Pancreas (tissue), 10 donors: Measurements from ENCODE around the gene TEX264. TPM values are rescaled to one million over a fixed set of nuclear protein-coding genes. Genes with fewer than 3 reads are reported as not detected.

ENCODE experiments used
- ATAC-seq, 4 donors: fragments of 200-7000 bp; cut with Tn5 transposase; one replicate each; pipeline versions ENCODE4 v1.8.0 to v1.9.1; 2020; ENCODE audit warnings: mild to moderate bottlenecking in 4 of 4, moderate library complexity in 4 of 4
- DNase-seq, 6 donors: peaks; one replicate each; pipeline ENCODE4 v3.0.0-alpha.2; 2020
- FAIRE-seq: peaks from 2 replicates; lab custom pipeline; 2012; peaks lifted over from hg19 to GRCh38; lab: Jason Lieb, UNC
- H3K27ac ChIP-seq, 4 donors: fragments of 200-600 bp; sonication (generic); 1 replicate in 3 of 4; 2 replicates in 1 of 4; pipeline versions ENCODE4 v1.5.0 to v1.8.0; 2020
- H3K27me3 ChIP-seq, 4 donors: fragments of 200-600 bp; one replicate each; pipeline ENCODE4 v1.8.0; 2021
- H3K36me3 ChIP-seq, 3 donors: fragments of 200-600 bp; sonication (generic) in 1 of 3; one replicate each; pipeline versions ENCODE4 v1.5.0 to v1.8.0; 2020 to 2021
- H3K4me1 ChIP-seq, 3 donors: fragments of 200-600 bp; one replicate each; pipeline ENCODE4 v1.8.0; 2021
- H3K4me3 ChIP-seq, 4 donors: fragments of 200-600 bp; sonication (generic) in 2 of 4; one replicate each; pipeline versions ENCODE4 v1.5.0 to v1.8.0; 2020 to 2021
- H3K9me3 ChIP-seq, 4 donors: fragments of 200-600 bp; one replicate each; pipeline ENCODE4 v1.8.0; 2021
- WGBS, 2 donors: extraction: QIAGEN DNeasy Blood & Tissue Kit; methylation state at CpG; one replicate each; pipeline ENCODE4 v1.1.7; 2013; 5-methylcytosine and 5-hydroxymethylcytosine counted together
- intact Hi-C, 3 donors: fragments of 100-400 bp; cut with DNase I; formaldehyde crosslinking; loops; one replicate each; pipeline versions ENCODE4 v1.11.1 to v1.14.2; 2022
- polyA plus RNA-seq, 2 donors: library from polyadenylated mRNA; stranded (reverse); fragments of 200-250 nt; gene quantifications; one replicate each; pipeline ENCODE4 v1.2.3, GENCODE V29; 2013
- total RNA-seq, 6 donors: library from RNA; stranded (reverse); fragmentation: NEBNext Ultra II Directional in 4 of 6; extraction: Animal tissue kit (Norgen Biotek cat#: 25700) in 4 of 6; gene quantifications; one replicate each; pipeline versions ENCODE4 v1.2.1 to v1.2.4, GENCODE V29; 2021 to 2023
- TF ChIP-seq, protein P1 (sequence below), 4 donors: fragments of 200-600 bp; sonication (generic) in 3 of 4; IDR thresholded peaks; one replicate each; pipeline versions ENCODE4 v1.5.0 to v1.8.0; 2021; ENCODE audit warnings: antibody characterized with exemption in 4 of 4
- donor health status: healthy with polysubstance abuse.
- donor health status: DM: no; HTN: no; CAD: no; lungs with moderate emphysema.
- donor health status: DM: no; HTN: no; CAD: no.
- donor health status: control.
- donor health status: control.
- donor health status: Bipolar disorder and iron deficiency.
- donor health status: DM: yes; HTN: yes; CAD: no.
- donor health status: DM: no; HTN: no; CAD: no.
- donor health status: DM: no; HTN: no; CAD: no.
- donor health status: DM: yes; HTN: yes; CAD: no.

Gene TEX264
- total and polyA plus RNA-seq, 8 donors, result 20.9 to 59.3 (median 25.5) TPM

DNA sequence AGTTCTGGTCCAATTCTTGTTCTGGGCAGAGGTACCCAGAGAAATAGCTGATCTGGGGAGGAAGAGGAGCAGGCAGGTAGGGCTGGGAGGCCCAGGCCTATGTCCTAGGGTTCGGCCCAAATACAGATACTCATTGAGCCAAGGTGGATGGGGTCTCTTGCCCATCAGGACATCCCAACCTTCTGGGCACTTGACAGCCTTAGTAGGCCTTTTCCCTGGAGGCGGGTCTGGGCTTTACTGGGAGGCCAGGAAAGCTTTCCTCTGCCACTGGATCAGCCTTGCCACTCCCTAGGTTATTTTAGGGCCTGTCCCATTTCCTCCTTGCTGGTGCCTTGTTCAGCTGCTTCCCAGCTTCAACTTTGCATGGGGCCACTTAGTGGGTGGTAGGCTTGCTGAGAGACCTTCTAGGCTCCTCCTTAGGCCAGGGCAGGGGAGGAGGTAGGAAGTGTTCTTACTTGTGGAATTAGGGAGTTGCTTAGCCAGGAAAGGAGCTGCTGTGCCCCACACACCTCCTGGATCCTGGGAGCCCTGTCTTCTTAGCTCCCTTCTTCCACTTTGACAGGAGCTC, 9.7 kb downstream of the TEX264 start:
- Histone ChIP-seq H3K36me3 (no peaks in the 10 kb centered on the region), H3K4me1 (no peaks in the 10 kb centered on the region), H3K4me3 (no peak overlapping the region), H3K27me3 (no peaks in the 10 kb centered on the region), H3K27ac (no peak overlapping the region), H3K9me3 (no peaks in the 10 kb centered on the region)
- intact Hi-C loops, result loop anchor here in 1 of 3 donors (5.0 kb wide), 1 partner anchor 178 kb away; the partner anchor contains the start of gene DCAF1
- DNase-seq, result peak in 1 of 6 donors; percentile 0
- TF ChIP-seq, protein P1, sequence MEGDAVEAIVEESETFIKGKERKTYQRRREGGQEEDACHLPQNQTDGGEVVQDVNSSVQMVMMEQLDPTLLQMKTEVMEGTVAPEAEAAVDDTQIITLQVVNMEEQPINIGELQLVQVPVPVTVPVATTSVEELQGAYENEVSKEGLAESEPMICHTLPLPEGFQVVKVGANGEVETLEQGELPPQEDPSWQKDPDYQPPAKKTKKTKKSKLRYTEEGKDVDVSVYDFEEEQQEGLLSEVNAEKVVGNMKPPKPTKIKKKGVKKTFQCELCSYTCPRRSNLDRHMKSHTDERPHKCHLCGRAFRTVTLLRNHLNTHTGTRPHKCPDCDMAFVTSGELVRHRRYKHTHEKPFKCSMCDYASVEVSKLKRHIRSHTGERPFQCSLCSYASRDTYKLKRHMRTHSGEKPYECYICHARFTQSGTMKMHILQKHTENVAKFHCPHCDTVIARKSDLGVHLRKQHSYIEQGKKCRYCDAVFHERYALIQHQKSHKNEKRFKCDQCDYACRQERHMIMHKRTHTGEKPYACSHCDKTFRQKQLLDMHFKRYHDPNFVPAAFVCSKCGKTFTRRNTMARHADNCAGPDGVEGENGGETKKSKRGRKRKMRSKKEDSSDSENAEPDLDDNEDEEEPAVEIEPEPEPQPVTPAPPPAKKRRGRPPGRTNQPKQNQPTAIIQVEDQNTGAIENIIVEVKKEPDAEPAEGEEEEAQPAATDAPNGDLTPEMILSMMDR (IDR thresholded peaks at IDR 0.05), result no peak
- no peak for FAIRE-seq
- ATAC-seq, result no peak
- WGBS, 2 donors, result 83 to 92% methylated on average over 2 of the region's 2 CpGs

GRCh38 chr3:51681453-51681852, 10.4 kb downstream of the TEX264 start:
- intact Hi-C loops, result loop anchor here in 1 of 3 donors (5.0 kb wide), 1 partner anchor 179 kb away; the partner anchor contains the start of gene DCAF1
- 72 to 92% methylated on average over 3 of the region's 3 CpGs for WGBS, 2 donors
- Histone ChIP-seq H3K9me3 (no peaks in the 10 kb centered on the region), H3K4me1 (no peaks in the 10 kb centered on the region), H3K27me3 (no peaks in the 10 kb centered on the region), H3K36me3 (no peaks in the 10 kb centered on the region), H3K4me3 (no peak overlapping the region), H3K27ac (no peak overlapping the region)
- TF ChIP-seq, protein P1 (IDR thresholded peaks at IDR 0.05), result no peak
- ATAC-seq (peak in 3 of 4 donors; percentile 48 to 65 (median 64)), FAIRE-seq (no peak), DNase-seq (peak in 1 of 6 donors; percentile 4)

GRCh38 chr3:51682079-51682478, 11.0 kb downstream of the TEX264 start:
- intact Hi-C loops, result loop anchor here in 1 of 3 donors (5.0 kb wide), 1 partner anchor 180 kb away; the partner anchor contains the start of gene DCAF1
- Histone ChIP-seq H3K4me3 (no peak overlapping the region), H3K36me3 (no peaks in the 10 kb centered on the region), H3K27ac (no peak overlapping the region), H3K4me1 (no peaks in the 10 kb centered on the region), H3K9me3 (no peaks in the 10 kb centered on the region), H3K27me3 (no peaks in the 10 kb centered on the region)
- WGBS, 2 donors, result 32 to 36% methylated on average over 4 of the region's 4 CpGs
- FAIRE-seq, result peak; percentile 34
- TF ChIP-seq, protein P1 (IDR thresholded peaks at IDR 0.05), result peak; percentile 21 to 55 (median 42)
- peak in 4 of 6 donors; percentile 21 to 53 (median 34) for DNase-seq
- ATAC-seq, result peak; percentile 73 to 96 (median 91)

GRCh38 chr3:51682526-51682925, 11.5 kb downstream of the TEX264 start:
- Histone ChIP-seq H3K4me3 (no peak overlapping the region), H3K36me3 (no peaks in the 10 kb centered on the region), H3K4me1 (no peaks in the 10 kb centered on the region), H3K27me3 (no peaks in the 10 kb centered on the region), H3K27ac (no peak overlapping the region), H3K9me3 (no peaks in the 10 kb centered on the region)
- TF ChIP-seq, protein P1 (IDR thresholded peaks at IDR 0.05), result no peak
- WGBS, 2 donors, result 71% methylated on average over 7 of the region's 7 CpGs
- DNase-seq, result peak in 2 of 6 donors; percentile 6 to 17
- FAIRE-seq, result no peak
- intact Hi-C loops, result loop anchor here in 1 of 3 donors (5.0 kb wide), 1 partner anchor 180 kb away; the partner anchor contains the start of gene DCAF1
- no peak for ATAC-seq

DNA sequence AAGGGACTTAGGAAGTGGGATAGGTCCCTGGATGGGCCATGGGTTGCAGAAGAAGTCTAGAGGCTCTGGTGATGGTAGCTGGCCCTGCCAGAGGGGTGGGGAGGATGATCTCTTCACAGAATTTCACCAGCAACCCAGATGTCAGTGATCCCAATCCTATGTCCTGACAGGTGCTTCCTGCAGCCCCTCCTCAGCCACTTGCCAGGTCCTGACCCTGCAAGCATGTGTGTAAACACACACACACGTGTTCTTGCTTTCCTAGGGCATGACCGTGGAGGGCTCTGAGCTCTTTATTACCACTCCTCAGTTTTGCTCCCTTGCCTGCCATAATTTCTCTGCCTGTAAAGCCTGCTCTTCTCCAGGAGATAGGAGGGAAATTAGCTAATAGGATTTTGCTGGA, 12.5 kb downstream of the TEX264 start:
- FAIRE-seq (no peak), ATAC-seq (no peak), DNase-seq (peak in 2 of 6 donors; percentile 8 to 11)
- WGBS, 2 donors, result 74 to 78% methylated on average over 2 of the region's 2 CpGs
- Histone ChIP-seq H3K27ac (no peak overlapping the region), H3K9me3 (no peaks in the 10 kb centered on the region), H3K4me1 (no peaks in the 10 kb centered on the region), H3K27me3 (no peaks in the 10 kb centered on the region), H3K36me3 (no peaks in the 10 kb centered on the region), H3K4me3 (no peak overlapping the region)
- intact Hi-C loops, result loop anchor here in 1 of 3 donors (5.0 kb wide), 1 partner anchor 181 kb away; the partner anchor contains the start of gene DCAF1
- TF ChIP-seq, protein P1 (IDR thresholded peaks at IDR 0.05), result no peak
